Activated T-helper 9 cell treated with anti-CD3 and anti-CD28 coated beads, Interleukin-2, amount 50 U/mL, for 16 hours (primary cell): ENCODE data around the gene STOX1.
"Not testable (repeated sequence)": the region's sequence is repeated elsewhere in the genome, so short reads cannot be mapped to it uniquely, and the experiment has no call there.

Source experiments
- DNase-seq: peaks from one replicate; pipeline ENCODE4 v3.0.0-alpha.2; 2020; ENCODE audit warnings: low read depth

STOX1 gene

GRCh38 chr10:68828833-68829232 lies 1.5 kb downstream of the STOX1 start:
- DNase-seq, result no peak

- DNase-seq, result no peak
Measured at GRCh38 chr10:68829521-68829920, 2.2 kb downstream of the STOX1 start.

- no peak for DNase-seq
Measured at GRCh38 chr10:68829952-68830351, 2.6 kb downstream of the STOX1 start.

- DNase-seq, result no peak
Measured at GRCh38 chr10:68831961-68832455, 4.7 kb downstream of the STOX1 start.

- no peak for DNase-seq
Measured at GRCh38 chr10:68832601-68833000, 5.3 kb downstream of the STOX1 start.

GRCh38 chr10:68837626-68838322 lies 10.4 kb downstream of the STOX1 start:
- DNase-seq, result no peak

GRCh38 chr10:68840650-68841049 lies 13.3 kb downstream of the STOX1 start:
- DNase-seq, result not testable (repeated sequence)

GRCh38 chr10:68848281-68848680 lies 20.9 kb downstream of the STOX1 start:
- no peak for DNase-seq

- no peak for DNase-seq
Measured at GRCh38 chr10:68848806-68849205, 21.5 kb downstream of the STOX1 start.

- no peak for DNase-seq
Measured at GRCh38 chr10:68856352-68856751, 29.0 kb downstream of the STOX1 start.

GRCh38 chr10:68857005-68857404 lies 29.7 kb downstream of the STOX1 start:
- no peak for DNase-seq

- no peak for DNase-seq
Measured at GRCh38 chr10:68861253-68861652, 33.9 kb downstream of the STOX1 start.

GRCh38 chr10:68864611-68865010 lies 37.3 kb downstream of the STOX1 start:
- no peak for DNase-seq

- not testable (repeated sequence) for DNase-seq
Measured at GRCh38 chr10:68868173-68868572, 40.8 kb downstream of the STOX1 start.

GRCh38 chr10:68869623-68870022 lies 42.3 kb downstream of the STOX1 start:
- DNase-seq, result no peak

- DNase-seq, result no peak
Measured at GRCh38 chr10:68870061-68870460, 42.7 kb downstream of the STOX1 start.

- DNase-seq, result no peak
Measured at GRCh38 chr10:68870545-68871104, 43.3 kb downstream of the STOX1 start.

- no peak for DNase-seq
Measured at GRCh38 chr10:68871105-68871711, 43.9 kb downstream of the STOX1 start.

- DNase-seq, result no peak
Measured at GRCh38 chr10:68871731-68872342, 44.5 kb downstream of the STOX1 start.

- DNase-seq, result no peak
Measured at GRCh38 chr10:68876246-68877138, 49.2 kb downstream of the STOX1 start.

GRCh38 chr10:68877482-68878110 lies 50.3 kb downstream of the STOX1 start:
- no peak for DNase-seq
